K562 (cell line): Measurements from ENCODE around the gene POLR3GL. TPM values are rescaled to one million over a fixed set of nuclear protein-coding genes. Genes with fewer than 3 reads are reported as not detected.
A peak's percentile ranks its signal among the peaks of the same experiment; 100 is the strongest.

Experiments used
- ARNT ChIP-seq, 2 experiments: fragments of 450-650 bp; IDR thresholded peaks; 2 replicates each; pipeline ENCODE4 v1.6.1; 2016; ENCODE audit warnings: mild to moderate bottlenecking in 1 of 2
- BDP1 ChIP-seq: IDR thresholded peaks from 3 replicates; pipeline ENCODE4 v1.6.1; 2011; ENCODE audit not compliant: insufficient read length, insufficient read depth
- CBFA2T2 ChIP-seq: fragments of 450-650 bp; conservative IDR thresholded peaks from 2 replicates; pipeline ENCODE4 v1.6.1; 2017; ENCODE audit warnings: mild to moderate bottlenecking
- CBX2 ChIP-seq: fragments of 200-600 bp; sonication (generic); IDR thresholded peaks from one replicate; pipeline ENCODE4 v1.6.1; 2012; ENCODE audit warnings: mild to moderate bottlenecking, low read length, inconsistent platforms; ENCODE audit not compliant: insufficient read depth, poor library complexity, severe bottlenecking
- CHD1 ChIP-seq: fragments of 200-600 bp; sonication (generic); IDR thresholded peaks from one replicate; pipeline ENCODE4 v1.6.1; 2012; ENCODE audit warnings: mild to moderate bottlenecking, moderate library complexity, low read length, inconsistent platforms
- CREB1 ChIP-seq, 2 experiments: sonication (generic) in 1 of 2; formaldehyde crosslinking in 1 of 2; IDR thresholded peaks; 2 replicates each; pipeline versions ENCODE4 v1.6.1 to v1.8.0; 2012 to 2022; ENCODE audit warnings: inconsistent platforms in 1 of 2, mild to moderate bottlenecking in 1 of 2, missing genetic modification reagents in 1 of 2, moderate library complexity in 1 of 2
- DNMT1 ChIP-seq: fragments of 450-650 bp; IDR thresholded peaks from 2 replicates; pipeline ENCODE4 v1.6.1; 2016; ENCODE audit warnings: antibody characterized with exemption, mild to moderate bottlenecking
- E2F6 ChIP-seq, 2 experiments: IDR thresholded peaks; 2 replicates each; pipeline ENCODE4 v1.6.1; 2011; ENCODE audit warnings: borderline replicate concordance in 1 of 2, control low read depth in 1 of 2, low read depth in 1 of 2, low read length in 1 of 2, mild to moderate bottlenecking in 1 of 2, mixed read lengths in 1 of 2, moderate library complexity in 1 of 2; ENCODE audit not compliant: insufficient read depth in 1 of 2, insufficient read length in 1 of 2, poor library complexity in 1 of 2, severe bottlenecking in 1 of 2; ENCODE audit errors: extremely low read depth in 1 of 2
- ETV6 ChIP-seq, 3 experiments: fragments of 150-350 bp in 1 of 3; sonication (generic) in 1 of 3; formaldehyde crosslinking in 1 of 3; IDR thresholded peaks; 2 replicates each; pipeline versions ENCODE4 v1.6.1 to v1.8.0; 2014 to 2022; ENCODE audit warnings: borderline replicate concordance in 2 of 3, low read depth in 2 of 3, antibody characterized with exemption in 1 of 3, low read length in 1 of 3, mild to moderate bottlenecking in 1 of 3, missing genetic modification reagents in 1 of 3
- FOXA3 ChIP-seq, 2 experiments: fragments of 450-650 bp in 1 of 2; sonication (generic) in 1 of 2; formaldehyde crosslinking; IDR thresholded peaks in 1 of 2; conservative IDR thresholded peaks in 1 of 2; 2 replicates each; pipeline versions ENCODE4 v1.4.0 to v1.8.0; 2020 to 2022; ENCODE audit warnings: mild to moderate bottlenecking in 2 of 2, missing genetic modification reagents in 1 of 2
- GATAD2A ChIP-seq: fragments of 450-650 bp; IDR thresholded peaks from 2 replicates; pipeline ENCODE4 v1.6.1; 2017
- IRF2 ChIP-seq: sonication (generic); formaldehyde crosslinking; IDR thresholded peaks from 2 replicates; pipeline ENCODE4 v1.8.1; 2022; ENCODE audit warnings: mild to moderate bottlenecking, missing genetic modification reagents
- KHSRP ChIP-seq: fragments of 450-650 bp; IDR thresholded peaks from 2 replicates; pipeline ENCODE4 v1.6.1; 2017
- KLF13 ChIP-seq: fragments of 450-650 bp; IDR thresholded peaks from 2 replicates; pipeline ENCODE4 v1.6.1; 2016; ENCODE audit warnings: missing genetic modification characterization, low read depth, mild to moderate bottlenecking, missing compliant biosample characterization, moderate library complexity, borderline replicate concordance
- LEF1 ChIP-seq: fragments of 450-650 bp; IDR thresholded peaks from 2 replicates; pipeline ENCODE4 v1.6.1; 2016; ENCODE audit warnings: mild to moderate bottlenecking
- MAFF ChIP-seq: IDR thresholded peaks from 2 replicates; pipeline ENCODE4 v1.6.1; 2012; ENCODE audit warnings: low read length, improper control_type of control experiment
- PHB ChIP-seq: fragments of 250-450 bp; sonication (Bioruptor Pico); IDR thresholded peaks from 2 replicates; pipeline ENCODE4 v1.5.0; 2021
- PHB2 ChIP-seq: fragments of 450-650 bp; IDR thresholded peaks from 2 replicates; pipeline ENCODE4 v1.6.1; 2017; ENCODE audit warnings: low read depth
- XRCC3 ChIP-seq: fragments of 450-650 bp; IDR thresholded peaks from 2 replicates; pipeline ENCODE4 v1.6.1; 2017; ENCODE audit warnings: mild to moderate bottlenecking, moderate library complexity
- ZNF175 ChIP-seq: fragments of 200-800 bp; sonication (Bioruptor generic); IDR thresholded peaks from 2 replicates; pipeline ENCODE4 v1.6.1; 2016; ENCODE audit warnings: low read depth, mild to moderate bottlenecking, missing genetic modification characterization, missing compliant biosample characterization
- ZNF717 ChIP-seq: fragments of 250-450 bp; sonication (Bioruptor Pico); IDR thresholded peaks from 2 replicates; pipeline ENCODE4 v1.5.0; 2021
- polyA plus RNA-seq, 8 experiments: library from polyadenylated mRNA; depleted of rRNA in 4 of 8; stranded (reverse) in 5 of 8; unstranded in 3 of 8; fragments of >200 nt; fragmentation: Nextera tagmentation in 2 of 8; fragmentation: Illumina TruSeq in 1 of 8; extraction: Ambion mirVana in 2 of 8; extraction: Trizol in 1 of 8; gene quantifications; 2 replicates each; pipeline versions ENCODE4 v1.2.1 to v1.2.3, GENCODE V29; 2011 to 2014; ENCODE audit warnings: inconsistent platforms in 1 of 8, missing spikeins in 1 of 8
- total RNA-seq, 7 experiments: library from RNA; depleted of rRNA in 6 of 7; stranded (reverse); fragments of >200 nt in 6 of 7; fragmentation: Illumina TruSeq in 2 of 7; extraction: Trizol in 2 of 7; gene quantifications; 2 replicates each; pipeline versions ENCODE4 v1.2.1 to v1.2.3, GENCODE V29; 2011 to 2021; ENCODE audit warnings: low replicate concordance in 1 of 7
- TF ChIP-seq, protein P1 (sequence below): sonication (generic); formaldehyde crosslinking; IDR thresholded peaks from 2 replicates; pipeline ENCODE4 v1.5.0; 2020; ENCODE audit warnings: missing genetic modification reagents
- TF ChIP-seq, protein P2 (sequence below): IDR thresholded peaks from 3 replicates; pipeline ENCODE4 v1.6.1; 2011; ENCODE audit warnings: borderline replicate concordance, mild to moderate bottlenecking, moderate library complexity; ENCODE audit not compliant: insufficient read length; ENCODE audit errors: extremely low read depth

Gene POLR3GL
- total and polyA plus RNA-seq, 9 of the 15 experiments (the other 6 are each of a cell fraction or from before 2014, with no cell fraction given), result 14.6 to 48.4 (median 38.2) TPM

DNA sequence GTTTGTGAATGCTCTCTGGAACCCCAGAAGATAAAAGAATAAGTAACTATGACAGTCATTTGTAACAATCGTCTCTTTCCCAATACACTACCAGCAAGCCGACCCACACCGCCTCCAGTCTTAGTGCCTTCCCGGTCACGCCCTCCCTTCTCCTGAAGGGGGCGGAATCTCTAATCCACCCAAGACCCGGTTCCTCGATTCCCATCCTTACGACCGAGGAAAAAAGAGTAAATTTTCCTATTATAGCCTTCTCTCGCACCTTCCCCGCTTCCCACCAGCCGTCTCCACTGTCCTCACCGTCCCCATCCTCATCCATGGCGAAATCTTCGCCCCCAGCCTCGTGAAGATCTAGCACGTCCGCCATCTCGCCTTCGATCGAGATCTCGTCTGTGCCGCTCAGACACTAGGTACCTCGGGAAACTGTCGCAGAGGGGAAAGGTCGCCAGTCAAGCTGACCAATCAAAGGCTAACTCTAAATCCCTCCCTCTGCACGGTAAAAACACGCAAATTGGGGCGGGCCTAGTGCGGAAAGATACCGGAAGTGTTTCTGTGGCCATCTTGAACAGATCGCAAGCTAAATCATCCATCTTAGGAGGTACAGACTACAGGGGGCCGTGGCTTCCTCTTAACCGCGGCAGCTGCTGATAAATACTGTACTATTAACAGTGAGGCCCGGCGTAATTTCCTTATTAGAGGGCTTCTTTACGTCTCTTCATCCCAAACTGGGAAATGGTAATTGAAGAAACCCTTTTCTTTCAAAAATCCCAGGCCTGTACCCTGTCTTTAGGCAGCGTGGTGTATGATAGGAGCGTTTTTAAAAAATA lies 37.2 kb upstream of the POLR3GL start, which contains the start of gene RBM8A (continued):
- TF ChIP-seq PHB2 (peak; percentile 53; the same call in 1 of the 2 replicates), MAFF (no peak), CHD1 (peak; percentile 87), KLF13 (tag) (peak; percentile 93), DNMT1 (peak; percentile 79; the same call in 1 of the 2 replicates), XRCC3 (no peak), E2F6 (IDR thresholded peaks at IDR 0.05; ENCODE audit: borderline replicate concordance in 1 of 2, extremely low read depth in 1 of 2, insufficient read depth in 1 of 2, insufficient read length in 1 of 2, low read depth in 1 of 2, low read length in 1 of 2, poor library complexity in 1 of 2, severe bottlenecking in 1 of 2) (peak; percentile 42 to 61), FOXA3 (CRISPR knock-in tag; conservative IDR thresholded peaks at IDR 0.05 in 1 of 2, IDR thresholded peaks at IDR 0.05 in 1 of 2) (no peak), BDP1 (no peak), CBFA2T2 (no peak), CREB1 (IDR thresholded peaks at IDR 0.05) (peak; percentile 90), CREB1 (CRISPR knock-in tag; IDR thresholded peaks at IDR 0.05) (peak; percentile 74), IRF2 (CRISPR knock-in tag) (no peak), ARNT (IDR thresholded peaks at IDR 0.05) (peak; percentile 91 to 96), ETV6 (IDR thresholded peaks at IDR 0.05; ENCODE audit: borderline replicate concordance in 1 of 2, low read depth in 2 of 2, low read length in 1 of 2) (no peak; a peak in 1 of 4 replicates), ETV6 (CRISPR knock-in tag; IDR thresholded peaks at IDR 0.05; ENCODE audit: borderline replicate concordance) (no peak), GATAD2A (0 out of 2 replicates have a peak, but pooled peaks have one; percentile 12), PHB (CRISPR knock-in tag) (0 out of 2 replicates have a peak, but pooled peaks have one; percentile 43), CBX2 (no peak), LEF1 (0 out of 2 replicates have a peak, but pooled peaks have one; percentile 43), ZNF175 (peak; percentile 69; the same call in 1 of the 2 replicates), KHSRP (no peak), ZNF717 (CRISPR knock-in tag) (no peak)
- TF ChIP-seq, protein P1, sequence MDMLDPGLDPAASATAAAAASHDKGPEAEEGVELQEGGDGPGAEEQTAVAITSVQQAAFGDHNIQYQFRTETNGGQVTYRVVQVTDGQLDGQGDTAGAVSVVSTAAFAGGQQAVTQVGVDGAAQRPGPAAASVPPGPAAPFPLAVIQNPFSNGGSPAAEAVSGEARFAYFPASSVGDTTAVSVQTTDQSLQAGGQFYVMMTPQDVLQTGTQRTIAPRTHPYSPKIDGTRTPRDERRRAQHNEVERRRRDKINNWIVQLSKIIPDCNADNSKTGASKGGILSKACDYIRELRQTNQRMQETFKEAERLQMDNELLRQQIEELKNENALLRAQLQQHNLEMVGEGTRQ (CRISPR knock-in tag), result no peak
- TF ChIP-seq, protein P2, sequence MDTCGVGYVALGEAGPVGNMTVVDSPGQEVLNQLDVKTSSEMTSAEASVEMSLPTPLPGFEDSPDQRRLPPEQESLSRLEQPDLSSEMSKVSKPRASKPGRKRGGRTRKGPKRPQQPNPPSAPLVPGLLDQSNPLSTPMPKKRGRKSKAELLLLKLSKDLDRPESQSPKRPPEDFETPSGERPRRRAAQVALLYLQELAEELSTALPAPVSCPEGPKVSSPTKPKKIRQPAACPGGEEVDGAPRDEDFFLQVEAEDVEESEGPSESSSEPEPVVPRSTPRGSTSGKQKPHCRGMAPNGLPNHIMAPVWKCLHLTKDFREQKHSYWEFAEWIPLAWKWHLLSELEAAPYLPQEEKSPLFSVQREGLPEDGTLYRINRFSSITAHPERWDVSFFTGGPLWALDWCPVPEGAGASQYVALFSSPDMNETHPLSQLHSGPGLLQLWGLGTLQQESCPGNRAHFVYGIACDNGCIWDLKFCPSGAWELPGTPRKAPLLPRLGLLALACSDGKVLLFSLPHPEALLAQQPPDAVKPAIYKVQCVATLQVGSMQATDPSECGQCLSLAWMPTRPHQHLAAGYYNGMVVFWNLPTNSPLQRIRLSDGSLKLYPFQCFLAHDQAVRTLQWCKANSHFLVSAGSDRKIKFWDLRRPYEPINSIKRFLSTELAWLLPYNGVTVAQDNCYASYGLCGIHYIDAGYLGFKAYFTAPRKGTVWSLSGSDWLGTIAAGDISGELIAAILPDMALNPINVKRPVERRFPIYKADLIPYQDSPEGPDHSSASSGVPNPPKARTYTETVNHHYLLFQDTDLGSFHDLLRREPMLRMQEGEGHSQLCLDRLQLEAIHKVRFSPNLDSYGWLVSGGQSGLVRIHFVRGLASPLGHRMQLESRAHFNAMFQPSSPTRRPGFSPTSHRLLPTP, result no peak
